DOHH2 (cell line): Measurements from ENCODE around the gene TFCP2L1.

ENCODE experiments used
- EZH2phosphoT487 ChIP-seq: fragments of 200-600 bp; sonication (generic); IDR thresholded peaks from 2 replicates; pipeline ENCODE4 v1.6.1; 2017; ENCODE audit warnings: borderline replicate concordance, mild to moderate bottlenecking, antibody characterized with exemption, low read length, moderate library complexity, mixed read lengths
- TF ChIP-seq, protein P1 (sequence below): fragments of 200-600 bp; sonication (generic); IDR thresholded peaks from one replicate; pipeline ENCODE4 v1.5.1; 2014; ENCODE audit warnings: antibody characterized with exemption, mild to moderate bottlenecking, low read depth, low read length; ENCODE audit not compliant: poor library complexity, severe bottlenecking

DNA sequence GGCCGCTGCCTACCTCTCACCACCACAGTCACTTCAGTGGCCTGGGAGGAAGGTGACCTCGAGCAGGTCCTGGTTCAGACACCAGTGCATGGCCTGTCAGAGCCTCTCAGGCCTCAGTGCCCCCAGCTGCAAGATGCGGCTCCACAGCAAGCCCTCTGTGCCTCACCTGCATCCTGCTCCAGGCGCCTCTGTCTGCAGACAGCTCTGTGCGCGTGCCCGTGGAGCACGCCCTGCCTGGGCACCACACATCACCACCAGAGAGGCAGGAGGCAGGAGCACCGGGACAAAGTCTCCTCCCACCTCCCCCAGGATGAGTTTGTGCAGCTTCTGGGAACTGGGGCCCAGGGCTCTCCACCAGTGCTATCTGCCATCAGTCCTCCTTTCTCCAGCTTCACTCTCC lies 98.7 kb downstream of the TFCP2L1 start:
- TF ChIP-seq, protein P1, sequence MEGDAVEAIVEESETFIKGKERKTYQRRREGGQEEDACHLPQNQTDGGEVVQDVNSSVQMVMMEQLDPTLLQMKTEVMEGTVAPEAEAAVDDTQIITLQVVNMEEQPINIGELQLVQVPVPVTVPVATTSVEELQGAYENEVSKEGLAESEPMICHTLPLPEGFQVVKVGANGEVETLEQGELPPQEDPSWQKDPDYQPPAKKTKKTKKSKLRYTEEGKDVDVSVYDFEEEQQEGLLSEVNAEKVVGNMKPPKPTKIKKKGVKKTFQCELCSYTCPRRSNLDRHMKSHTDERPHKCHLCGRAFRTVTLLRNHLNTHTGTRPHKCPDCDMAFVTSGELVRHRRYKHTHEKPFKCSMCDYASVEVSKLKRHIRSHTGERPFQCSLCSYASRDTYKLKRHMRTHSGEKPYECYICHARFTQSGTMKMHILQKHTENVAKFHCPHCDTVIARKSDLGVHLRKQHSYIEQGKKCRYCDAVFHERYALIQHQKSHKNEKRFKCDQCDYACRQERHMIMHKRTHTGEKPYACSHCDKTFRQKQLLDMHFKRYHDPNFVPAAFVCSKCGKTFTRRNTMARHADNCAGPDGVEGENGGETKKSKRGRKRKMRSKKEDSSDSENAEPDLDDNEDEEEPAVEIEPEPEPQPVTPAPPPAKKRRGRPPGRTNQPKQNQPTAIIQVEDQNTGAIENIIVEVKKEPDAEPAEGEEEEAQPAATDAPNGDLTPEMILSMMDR, result no peak
- TF ChIP-seq EZH2phosphoT487, result no peak
